Measurements from ENCODE around the gene SCN10A. TPM values are rescaled to one million over a fixed set of nuclear protein-coding genes. Genes with fewer than 3 reads are reported as not detected.

The SCN10A gene
- total RNA-seq, 1 experiment from 2014 or later, result not detected

- intact Hi-C loops (cut with micrococcal nuclease; ENCODE audit: unreplicated experiment), result no loop called here
- H3K36me3 Mint-ChIP-seq (ENCODE audit: insufficient read depth, unreplicated experiment), result no peaks in the 10 kb centered on the region
- Histone ChIP-seq H3K27me3 (replicated peaks; ENCODE audit: control insufficient read depth, insufficient read depth, low read length) (no peaks in the 10 kb centered on the region; the same call in 1 of the 2 replicates), H3K9me3 (no peaks in the 10 kb centered on the region), H3K4me1 (no peaks in the 10 kb centered on the region), H3K4me3 (ENCODE audit: low read depth, low read length) (no peak overlapping the region), H3K36me3 (ENCODE audit: control insufficient read depth, insufficient read depth, low read length) (no peaks in the 10 kb centered on the region)
- no TSS peak for BruUV-seq (replicated peaks)
- no peak for DNase-seq
- H3K27me3 Mint-ChIP-seq (ENCODE audit: insufficient read depth, unreplicated experiment), result peaks cover 4% of the 10 kb centered on the region
- no peak overlapping the region for H3K27ac Mint-ChIP-seq (ENCODE audit: unreplicated experiment)
- no peaks in the 10 kb centered on the region for H3K4me1 Mint-ChIP-seq (ENCODE audit: low read depth, unreplicated experiment)
- no peaks in the 10 kb centered on the region for H3K9me3 Mint-ChIP-seq (ENCODE audit: unreplicated experiment)
- H3K4me3 Mint-ChIP-seq (ENCODE audit: unreplicated experiment), result no peak overlapping the region
- no peak for TF ChIP-seq CTCF (IDR thresholded peaks at IDR 0.05; ENCODE audit: insufficient read depth in 1 of 2, low read depth in 1 of 2, low read length in 1 of 2, severe bottlenecking in 1 of 2, unreplicated experiment in 1 of 2)
- POLR2A ChIA-PET, result no interaction called here
- CTCF ChIA-PET, result no interaction called here
Measured at GRCh38 chr3:38836561-38836960, 20.5 kb upstream of the SCN10A start.

- peaks cover 3% of the 10 kb centered on the region for H3K27me3 Mint-ChIP-seq (ENCODE audit: insufficient read depth, unreplicated experiment)
- ChIA-PET CTCF (no interaction called here), POLR2A (no interaction called here)
- H3K4me1 Mint-ChIP-seq (ENCODE audit: low read depth, unreplicated experiment), result no peaks in the 10 kb centered on the region
- H3K4me1 ChIP-seq, result no peaks in the 10 kb centered on the region
- no peak overlapping the region for H3K4me3 ChIP-seq (ENCODE audit: low read depth, low read length)
- BruUV-seq (replicated peaks), result no TSS peak
- intact Hi-C loops (cut with micrococcal nuclease; ENCODE audit: unreplicated experiment), result no loop called here
- H3K4me3 Mint-ChIP-seq (ENCODE audit: unreplicated experiment), result no peak overlapping the region
- DNase-seq, result no peak
- no peaks in the 10 kb centered on the region for H3K36me3 ChIP-seq (ENCODE audit: control insufficient read depth, insufficient read depth, low read length)
- no peak overlapping the region for H3K27ac Mint-ChIP-seq (ENCODE audit: unreplicated experiment)
- H3K27me3 ChIP-seq (replicated peaks; ENCODE audit: control insufficient read depth, insufficient read depth, low read length), result no peaks in the 10 kb centered on the region; the same call in 1 of the 2 replicates
- H3K9me3 ChIP-seq, result no peaks in the 10 kb centered on the region
- no peaks in the 10 kb centered on the region for H3K9me3 Mint-ChIP-seq (ENCODE audit: unreplicated experiment)
- TF ChIP-seq CTCF (IDR thresholded peaks at IDR 0.05; ENCODE audit: insufficient read depth in 1 of 2, low read depth in 1 of 2, low read length in 1 of 2, severe bottlenecking in 1 of 2, unreplicated experiment in 1 of 2), result no peak
- H3K36me3 Mint-ChIP-seq (ENCODE audit: insufficient read depth, unreplicated experiment), result no peaks in the 10 kb centered on the region
Measured at GRCh38 chr3:38835939-38836338, 19.9 kb upstream of the SCN10A start.

- no peaks in the 10 kb centered on the region for H3K9me3 Mint-ChIP-seq (ENCODE audit: unreplicated experiment)
- Histone ChIP-seq H3K4me3 (ENCODE audit: low read depth, low read length) (no peak overlapping the region), H3K9me3 (no peaks in the 10 kb centered on the region), H3K36me3 (ENCODE audit: control insufficient read depth, insufficient read depth, low read length) (no peaks in the 10 kb centered on the region), H3K4me1 (no peaks in the 10 kb centered on the region), H3K27me3 (replicated peaks; ENCODE audit: control insufficient read depth, insufficient read depth, low read length) (no peaks in the 10 kb centered on the region; the same call in 1 of the 2 replicates)
- ChIA-PET CTCF (no interaction called here), POLR2A (no interaction called here)
- no peak overlapping the region for H3K4me3 Mint-ChIP-seq (ENCODE audit: unreplicated experiment)
- H3K27ac Mint-ChIP-seq (ENCODE audit: unreplicated experiment), result no peak overlapping the region
- DNase-seq, result no peak
- BruUV-seq (replicated peaks), result no TSS peak
- no peaks in the 10 kb centered on the region for H3K4me1 Mint-ChIP-seq (ENCODE audit: low read depth, unreplicated experiment)
- TF ChIP-seq CTCF (IDR thresholded peaks at IDR 0.05; ENCODE audit: insufficient read depth in 1 of 2, low read depth in 1 of 2, low read length in 1 of 2, severe bottlenecking in 1 of 2, unreplicated experiment in 1 of 2), result no peak
- intact Hi-C loops (cut with micrococcal nuclease; ENCODE audit: unreplicated experiment), result no loop called here
- peaks cover 3% of the 10 kb centered on the region for H3K27me3 Mint-ChIP-seq (ENCODE audit: insufficient read depth, unreplicated experiment)
- H3K36me3 Mint-ChIP-seq (ENCODE audit: insufficient read depth, unreplicated experiment), result no peaks in the 10 kb centered on the region
Measured at GRCh38 chr3:38834717-38835116, 18.7 kb upstream of the SCN10A start.

Data from Caco-2 (cell line).